ENCODE measurements around the gene ITGA1.
"Not testable (repeated sequence)": the region's sequence is repeated elsewhere in the genome, so short reads cannot be mapped to it uniquely, and the experiment has no call there.

Gene ITGA1

DNA sequence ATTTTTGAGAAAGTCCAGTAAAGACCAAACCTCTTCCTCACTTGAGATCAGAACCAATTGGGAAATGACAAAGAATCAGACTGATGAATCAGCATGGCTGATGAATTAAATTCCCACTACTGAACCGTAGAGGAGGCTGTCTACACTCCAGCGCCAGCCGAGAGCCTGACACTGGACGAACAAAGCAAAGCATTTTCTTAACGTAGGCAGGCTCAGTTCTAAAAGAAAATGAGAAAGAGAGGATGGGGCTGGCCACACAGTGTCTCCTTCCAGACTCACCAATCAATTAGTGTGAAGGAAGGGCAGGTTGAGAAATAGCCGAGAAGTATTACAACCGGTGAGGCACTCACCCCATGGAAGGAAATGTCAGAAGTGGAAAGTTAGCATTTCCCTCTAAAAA, 49.4 kb downstream of the ITGA1 start:
- no peak for DNase-seq

DNA sequence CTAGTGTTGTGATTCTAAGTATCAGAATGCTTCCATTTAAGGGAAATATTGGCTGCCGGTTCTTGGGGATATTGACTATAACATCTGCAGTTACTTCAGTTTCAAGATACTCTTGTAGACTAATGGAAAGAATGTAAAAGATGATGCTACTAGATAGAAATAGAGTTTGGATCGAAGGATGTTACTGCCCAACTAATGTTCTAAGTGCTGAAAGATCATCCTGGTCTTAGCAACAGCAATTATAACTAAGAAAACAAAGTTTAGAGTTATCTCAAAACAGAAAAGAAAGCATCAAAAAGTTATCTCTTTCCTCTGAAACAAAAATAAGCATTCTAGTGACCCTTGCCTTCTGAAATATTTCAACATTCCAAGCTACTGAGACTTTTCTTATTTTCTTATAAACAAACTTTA, 49.9 kb downstream of the ITGA1 start:
- DNase-seq: no peak

DNA sequence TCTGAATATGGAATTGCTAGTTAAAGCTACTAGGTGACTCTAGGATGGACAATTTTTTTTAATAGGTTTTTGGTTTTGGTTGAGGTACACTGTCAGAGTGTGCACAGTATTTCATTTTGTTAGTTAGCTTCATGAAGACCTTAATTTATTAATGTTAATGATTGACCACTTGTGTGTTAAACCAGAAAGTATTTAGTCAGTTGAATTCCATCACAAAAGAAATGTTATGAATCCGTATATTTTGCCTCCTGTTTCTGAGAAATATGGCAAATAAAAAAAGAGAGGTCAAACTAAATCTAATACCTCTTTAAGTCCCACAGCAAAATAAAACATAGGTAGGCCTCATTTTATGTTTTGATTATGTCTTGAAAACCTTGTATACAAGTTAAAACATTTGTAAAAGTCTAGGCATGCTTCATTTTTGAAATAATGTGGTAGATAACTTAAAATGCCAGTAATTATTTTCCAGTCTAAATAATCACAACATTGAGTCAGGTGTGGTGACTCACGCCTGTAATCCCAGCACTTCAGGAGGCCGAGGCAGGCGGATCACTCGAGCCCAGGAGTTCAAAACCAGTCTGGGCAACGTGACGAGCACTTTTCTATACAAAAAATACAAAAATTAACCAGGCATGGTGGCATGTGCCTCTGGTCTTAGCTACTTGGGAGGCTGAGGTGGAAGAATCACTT, 50.8 kb downstream of the ITGA1 start:
- DNase-seq: peak; percentile 12

DNA sequence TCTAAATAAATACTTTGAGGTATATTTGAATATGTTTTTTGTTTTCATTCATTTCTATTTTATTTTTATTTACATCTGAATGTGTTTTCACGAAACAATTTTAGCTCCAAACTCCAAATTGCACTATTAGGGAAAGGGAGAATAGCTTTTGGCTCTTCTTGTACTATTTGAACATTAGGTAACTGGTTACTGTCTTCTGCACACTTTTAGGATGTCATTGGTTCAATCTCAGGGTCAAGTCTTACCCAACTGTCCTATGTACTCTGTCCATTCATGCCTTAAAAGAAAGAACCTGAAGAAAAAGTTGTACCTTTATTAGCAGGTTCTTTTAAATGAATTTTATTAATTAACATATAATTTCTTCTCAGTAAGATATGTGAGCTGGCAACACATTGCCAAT, 51.6 kb downstream of the ITGA1 start:
- no peak for DNase-seq

DNA sequence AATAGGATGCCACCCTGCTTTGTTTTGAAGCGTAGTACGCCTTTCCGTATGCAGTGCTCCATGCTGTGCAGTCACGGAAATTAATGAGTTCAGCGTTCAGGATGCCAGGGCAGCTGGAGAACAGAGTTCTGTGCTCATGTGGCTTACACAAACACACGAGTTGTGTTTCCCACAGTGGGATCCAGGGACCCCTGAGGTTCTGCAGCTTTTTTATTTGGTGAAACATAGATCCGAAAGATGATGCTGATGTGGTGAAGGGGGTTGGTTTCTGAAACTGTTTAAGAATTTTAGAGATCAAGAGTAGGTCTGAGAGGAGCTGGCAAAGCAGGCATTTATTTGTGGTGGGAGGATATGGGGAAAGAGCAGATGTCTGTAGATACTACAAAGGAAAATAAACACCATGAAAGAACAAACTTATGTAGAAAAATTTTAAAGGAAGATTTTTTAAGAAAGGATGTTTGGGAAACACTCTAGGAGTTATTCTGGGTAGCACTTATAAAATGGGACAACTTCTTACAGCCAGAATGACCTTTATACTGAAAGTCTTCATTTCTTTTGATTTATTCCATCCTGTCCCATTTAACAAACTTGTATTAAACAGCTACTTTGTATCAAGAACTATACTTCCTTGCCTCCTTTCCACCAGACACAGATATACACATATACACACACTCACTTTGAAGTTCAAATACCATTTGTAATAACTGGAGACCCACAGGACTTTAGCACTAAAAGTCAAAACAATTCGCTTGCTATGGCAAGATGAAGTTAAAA, 52.7 kb downstream of the ITGA1 start:
- DNase-seq: no peak

DNA sequence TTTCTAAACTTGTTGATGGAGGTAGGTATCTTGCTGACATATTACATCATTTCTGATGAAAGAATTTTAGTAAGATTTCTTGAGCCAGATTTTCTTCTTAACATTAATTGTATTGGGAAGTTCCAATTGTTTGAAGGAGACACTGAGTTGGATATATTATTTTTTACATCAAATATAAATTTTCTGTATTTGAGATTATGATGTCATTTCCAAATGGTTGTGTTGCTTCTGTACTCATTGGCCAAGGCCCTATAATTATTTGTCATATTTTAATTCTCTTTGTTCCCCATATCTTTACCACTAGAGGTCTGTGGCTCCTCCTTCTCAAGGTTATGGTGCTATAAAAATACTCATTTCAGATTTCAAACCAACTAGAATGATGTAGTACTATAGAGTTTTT, 53.4 kb downstream of the ITGA1 start:
- DNase-seq: no peak

DNA sequence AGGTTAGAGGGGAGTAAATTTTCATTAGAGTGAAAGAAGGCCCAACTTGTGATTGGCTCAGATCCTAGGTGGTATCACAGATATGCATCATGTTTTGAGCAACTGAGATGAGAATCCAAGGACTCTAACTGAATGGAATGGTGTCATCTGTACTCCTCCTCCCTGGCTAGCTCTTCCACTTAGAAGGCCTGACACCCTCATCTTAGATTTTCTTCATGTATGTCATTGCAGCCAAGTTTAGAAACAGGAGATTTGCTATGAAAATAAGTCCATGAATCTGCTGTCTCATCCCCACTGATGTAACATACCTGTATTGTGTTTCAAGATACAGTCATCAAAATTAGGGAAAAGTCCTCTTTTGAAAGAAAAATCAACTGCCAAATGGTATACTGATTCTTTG, 54.4 kb downstream of the ITGA1 start:
- no peak for DNase-seq

DNA sequence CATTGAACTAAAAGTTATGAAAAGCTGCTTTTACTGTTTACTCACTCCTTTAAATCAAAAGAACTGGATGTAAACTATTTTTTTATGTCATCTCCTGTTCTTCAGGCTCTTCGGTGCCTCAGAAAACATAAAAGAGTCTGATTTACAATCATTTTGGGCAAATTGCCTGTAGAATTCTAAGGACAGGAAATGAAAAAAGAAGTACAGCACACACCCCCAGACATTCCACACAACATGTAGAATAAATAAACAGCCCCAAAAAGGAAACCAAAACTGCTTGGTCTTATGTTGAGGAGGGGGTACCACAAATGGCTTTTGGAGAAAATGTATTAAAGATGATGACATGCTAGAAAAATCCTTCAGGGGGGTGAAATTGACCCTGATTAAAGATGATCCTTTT, 57.2 kb downstream of the ITGA1 start:
- DNase-seq: no peak

DNA sequence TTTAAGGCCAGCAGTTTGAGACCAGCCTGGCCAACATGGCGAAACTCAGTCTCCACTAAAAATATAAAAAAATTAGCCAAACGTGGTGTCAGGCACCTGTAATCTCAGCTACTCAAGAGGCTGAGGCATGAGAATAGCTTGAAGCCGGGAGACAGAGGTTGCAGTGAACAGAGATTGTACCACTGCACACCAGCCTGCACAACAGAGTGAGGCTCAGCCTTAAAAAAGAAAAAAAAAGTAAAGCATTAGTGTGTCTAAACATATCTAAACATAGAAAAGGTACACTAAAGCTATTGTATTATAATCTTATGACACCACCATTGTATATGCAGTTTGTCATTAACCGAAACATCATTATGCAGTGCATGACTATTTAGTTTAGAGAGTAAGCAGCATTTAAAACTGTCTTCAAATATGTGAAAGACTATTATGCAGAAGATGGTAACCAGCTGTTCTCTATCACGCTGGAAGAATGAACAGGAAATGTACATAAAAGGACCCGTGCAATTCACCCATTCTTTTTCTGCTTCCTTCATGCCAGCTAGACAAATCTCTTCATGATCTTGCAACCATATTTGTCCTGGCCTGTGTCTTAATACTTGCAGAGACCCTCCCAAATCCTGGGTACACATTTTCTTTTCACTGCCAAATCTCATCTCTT, 58.6 kb downstream of the ITGA1 start:
- no peak for DNase-seq

DNA sequence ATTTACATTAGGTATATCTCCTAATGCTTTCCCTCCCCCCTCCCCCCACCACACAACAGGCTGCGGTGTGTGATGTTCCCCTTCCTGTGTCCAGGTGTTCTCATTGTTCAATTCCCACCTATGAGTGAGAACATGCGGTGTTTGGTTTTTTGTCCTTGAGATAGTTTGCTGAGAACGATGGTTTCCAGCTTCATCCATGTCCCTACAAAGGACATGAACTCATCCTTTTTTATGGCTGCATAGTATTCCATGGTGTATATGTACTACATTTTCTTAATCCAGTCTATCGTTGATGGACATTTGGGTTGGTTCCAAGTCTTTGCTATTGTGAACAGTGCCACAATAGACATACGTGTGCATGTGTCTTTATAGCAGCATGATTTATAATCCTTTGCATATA, 61.0 kb downstream of the ITGA1 start:
- DNase-seq: not testable (repeated sequence)

DNA sequence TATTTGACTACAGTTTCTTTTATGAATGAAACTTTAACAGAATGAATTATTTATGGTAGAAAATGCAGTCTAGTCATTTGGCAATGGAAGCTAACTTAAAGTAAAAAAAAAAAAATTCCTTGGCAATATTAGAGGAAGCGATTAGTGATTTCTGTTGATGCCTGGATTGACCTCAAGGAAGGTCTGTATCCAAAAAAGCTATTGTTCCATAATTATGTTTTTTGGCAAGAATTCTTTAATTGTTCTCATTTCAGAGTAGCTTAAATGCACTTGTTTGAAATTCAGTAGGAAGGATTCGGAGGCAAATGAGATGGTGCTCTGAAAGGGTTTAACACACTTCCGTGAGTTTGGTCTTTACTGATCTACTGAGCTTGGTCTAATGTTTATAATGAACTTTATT, 61.8 kb downstream of the ITGA1 start:
- DNase-seq: no peak

DNA sequence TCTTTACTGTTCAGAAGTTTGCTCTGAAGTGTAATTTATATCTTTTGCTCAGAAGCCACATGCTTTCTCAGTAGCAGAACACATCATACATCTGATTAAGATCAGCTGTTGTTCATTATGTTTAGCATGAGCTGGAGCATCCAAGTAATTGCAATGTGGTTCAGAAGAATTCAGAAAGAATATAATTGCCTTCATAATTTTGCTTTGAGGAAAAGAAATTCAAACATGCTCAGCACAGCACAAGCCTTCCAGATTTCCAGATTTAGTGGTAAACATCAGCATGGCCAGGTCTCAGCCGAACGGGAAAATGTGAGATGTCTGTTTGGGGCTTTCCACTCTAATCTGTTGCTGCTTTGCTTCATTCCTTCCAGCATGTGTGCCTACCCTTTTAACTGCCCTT, 65.9 kb downstream of the ITGA1 start:
- DNase-seq: no peak

DNA sequence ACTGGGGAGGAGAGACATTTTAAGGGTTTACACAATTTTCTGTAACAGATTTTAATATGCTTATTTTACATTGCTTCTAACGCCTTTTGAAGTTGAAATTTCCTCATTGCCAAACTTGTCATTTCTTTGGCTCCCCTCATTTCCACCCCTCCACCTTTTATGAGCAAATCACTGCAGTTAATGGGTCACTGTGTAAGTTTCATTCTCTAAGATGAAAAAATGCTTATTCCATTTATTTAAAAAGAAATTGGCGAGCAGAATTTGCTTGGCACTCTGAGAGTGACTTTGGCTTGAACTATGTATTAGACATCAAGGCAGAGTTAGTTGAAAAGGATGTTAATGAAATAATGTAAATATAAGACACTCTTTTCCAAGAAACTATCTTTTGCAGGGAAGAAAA, 66.6 kb downstream of the ITGA1 start:
- DNase-seq: no peak

DNA sequence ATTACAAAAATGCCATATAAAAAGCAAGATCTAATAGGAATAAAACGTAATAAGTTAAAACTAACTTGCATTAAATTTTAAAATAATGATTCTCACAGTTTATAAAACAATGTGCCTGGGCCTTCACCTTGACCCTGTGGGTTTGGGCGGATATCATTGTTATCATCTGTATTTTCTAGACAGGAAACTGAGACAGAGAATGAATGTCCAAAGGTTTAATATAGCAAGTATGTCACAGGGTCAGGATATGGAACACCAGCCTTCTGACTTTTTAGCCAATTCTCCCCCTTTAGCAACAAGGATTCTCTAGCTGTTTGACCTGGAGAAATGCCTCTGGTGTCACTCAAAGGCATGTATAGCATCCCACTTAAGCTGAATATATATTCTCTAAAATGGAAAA, 67.2 kb downstream of the ITGA1 start:
- no peak for DNase-seq

DNA sequence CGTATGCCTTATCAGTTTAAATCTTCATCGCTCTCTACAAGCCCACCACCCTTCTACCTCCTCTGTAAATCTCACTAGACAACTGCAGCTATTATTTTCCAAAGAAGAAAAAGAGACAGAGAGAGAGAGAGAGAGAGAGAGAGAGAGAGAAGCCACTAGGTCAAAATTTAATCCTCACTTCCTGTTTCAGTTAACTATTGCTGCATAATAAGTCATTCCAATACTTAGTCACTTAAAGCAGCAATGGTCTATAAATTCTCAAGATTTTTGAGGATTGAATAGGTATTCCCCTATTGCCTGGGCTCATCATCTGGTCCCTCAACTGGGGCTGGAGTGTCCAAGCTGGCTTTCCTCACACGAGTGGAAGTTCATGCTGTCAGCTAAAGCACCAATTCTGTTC, 68.8 kb downstream of the ITGA1 start:
- DNase-seq: no peak

DNA sequence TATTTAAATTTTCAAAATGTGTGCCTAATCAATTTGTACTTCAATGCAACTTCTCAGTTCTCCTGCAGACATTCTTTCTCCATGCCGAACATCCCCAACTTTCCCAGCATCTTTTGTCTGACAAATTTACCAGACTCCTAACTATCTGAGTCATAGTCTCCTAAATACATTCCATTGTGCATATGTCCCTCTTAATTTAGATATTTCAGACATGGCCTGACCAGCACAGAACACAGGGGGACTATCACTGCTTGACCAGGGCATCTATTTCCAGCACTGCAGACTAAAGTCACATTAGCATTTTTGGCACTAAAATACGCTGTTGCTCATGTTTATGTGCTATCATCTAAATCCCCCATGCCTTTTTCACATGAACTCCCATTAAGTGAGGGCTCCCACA, 71.9 kb downstream of the ITGA1 start:
- DNase-seq: no peak

DNA sequence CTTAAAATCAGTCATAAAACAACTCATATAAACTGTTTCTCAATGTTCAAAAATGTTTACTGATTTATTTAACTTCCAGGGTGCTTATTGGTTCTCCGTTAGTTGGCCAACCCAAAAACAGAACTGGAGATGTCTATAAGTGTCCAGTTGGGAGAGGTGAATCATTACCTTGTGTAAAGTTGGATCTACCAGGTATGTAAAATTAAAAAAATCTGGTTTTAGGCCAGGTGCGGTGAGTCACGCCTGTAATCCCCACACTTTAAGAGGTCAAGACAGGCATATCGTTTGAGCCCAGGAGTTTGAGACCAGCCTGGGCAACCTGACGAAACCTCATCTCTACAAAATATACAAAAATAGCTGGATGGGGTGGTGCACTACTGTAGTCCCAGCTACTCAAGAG, 73.7 kb downstream of the ITGA1 start:
- DNase-seq: no peak

DNA sequence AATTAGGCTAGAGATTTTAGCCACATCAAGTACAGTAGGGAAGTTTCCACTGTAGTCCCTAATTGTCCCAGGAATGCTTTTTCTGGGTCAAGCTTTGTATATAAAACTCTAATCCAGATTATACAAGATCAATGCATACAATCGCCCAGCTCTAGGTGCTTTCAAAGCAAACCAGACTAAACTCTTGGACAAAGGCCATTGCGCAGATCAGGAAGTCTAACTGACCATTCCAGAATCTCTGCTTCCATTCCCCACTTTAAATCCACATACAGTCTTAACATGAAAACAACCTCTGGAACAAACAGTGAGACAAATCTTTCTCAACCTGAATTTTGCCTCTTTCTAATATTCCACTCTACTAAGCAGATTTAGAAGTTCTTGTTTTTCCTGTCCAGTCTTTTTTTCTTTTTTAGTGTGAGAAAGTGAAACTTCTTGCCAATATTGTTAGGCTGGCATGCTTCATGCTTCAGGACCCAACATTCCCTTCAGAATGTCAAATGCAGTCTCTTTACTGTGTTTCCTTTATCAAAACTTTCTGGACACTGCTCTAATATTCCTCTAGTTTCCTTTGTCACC, 76.1 kb downstream of the ITGA1 start:
- no peak for DNase-seq

DNA sequence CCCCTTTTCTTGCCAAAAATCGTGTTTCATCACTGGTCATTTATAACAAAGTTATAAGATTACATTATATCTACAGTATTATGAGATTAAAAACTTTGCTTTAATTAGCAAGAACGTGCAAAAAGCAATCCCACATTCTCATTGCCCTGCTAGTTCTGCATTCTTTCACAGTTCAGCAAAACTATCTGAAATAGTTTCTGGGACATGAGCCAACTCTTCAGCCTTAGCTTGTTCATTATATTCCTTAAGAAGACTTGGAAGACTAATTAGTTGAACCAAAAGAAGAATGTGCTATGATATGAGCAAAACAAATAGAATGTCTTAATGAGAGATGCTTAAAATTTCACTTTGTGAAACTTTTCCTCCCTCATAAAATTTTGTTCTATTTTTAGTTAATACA, 76.7 kb downstream of the ITGA1 start:
- no peak for DNase-seq

DNA sequence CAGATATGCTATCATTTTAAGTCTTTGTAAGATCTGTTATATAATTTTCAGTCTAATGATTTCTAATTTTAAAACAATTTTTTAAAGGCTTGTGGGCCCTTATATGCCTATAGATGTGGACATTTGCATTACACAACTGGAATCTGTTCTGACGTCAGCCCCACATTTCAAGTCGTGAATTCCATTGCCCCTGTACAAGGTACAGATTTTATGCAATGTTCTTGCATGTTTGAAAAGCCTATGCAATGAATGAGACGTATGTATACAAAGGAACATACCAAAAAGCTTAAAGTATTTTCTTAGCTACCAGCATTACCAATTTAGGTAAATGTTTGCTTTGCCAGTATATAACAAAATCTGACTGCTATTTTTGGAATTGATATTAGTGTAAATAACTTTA, 77.2 kb downstream of the ITGA1 start:
- no peak for DNase-seq

DNA sequence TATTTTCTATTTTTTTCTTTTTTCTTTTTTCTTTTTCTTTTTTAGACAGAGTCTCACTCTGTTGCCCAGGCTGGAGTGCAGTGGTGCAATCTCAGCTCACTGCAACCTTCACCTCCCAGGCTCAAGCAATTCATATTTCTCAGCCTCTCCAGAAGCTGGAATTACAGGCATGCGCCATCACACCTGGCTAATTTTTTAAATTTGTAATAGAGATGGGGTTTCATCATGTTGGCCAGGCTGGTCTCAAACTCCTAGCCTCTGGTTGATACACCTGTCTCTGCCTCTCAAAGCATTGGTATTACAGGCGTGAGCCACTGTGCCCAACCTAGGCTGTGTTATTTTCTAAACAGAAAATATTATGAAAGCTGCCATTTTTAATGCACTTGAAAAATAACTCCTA, 78.3 kb downstream of the ITGA1 start:
- DNase-seq: not testable (repeated sequence)

DNA sequence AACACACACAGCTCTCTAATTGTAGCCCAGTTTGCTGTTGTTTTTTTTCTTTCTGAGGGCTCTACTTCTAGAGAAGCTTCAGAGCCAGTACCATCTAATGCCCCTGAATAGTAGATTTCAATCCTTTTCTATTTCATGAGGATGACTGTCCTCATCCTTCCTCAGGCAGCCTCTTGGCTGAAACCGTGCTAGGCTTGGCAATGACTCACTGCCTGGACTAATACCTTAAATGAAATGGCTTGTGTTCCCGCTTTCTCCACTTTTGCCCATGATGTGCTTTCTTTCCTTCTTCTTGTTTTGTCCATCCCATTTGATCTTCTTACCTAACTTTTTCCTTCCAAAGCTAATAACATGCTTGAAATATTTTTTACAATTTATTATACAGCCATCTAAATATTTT, 80.1 kb downstream of the ITGA1 start:
- DNase-seq: no peak

DNA sequence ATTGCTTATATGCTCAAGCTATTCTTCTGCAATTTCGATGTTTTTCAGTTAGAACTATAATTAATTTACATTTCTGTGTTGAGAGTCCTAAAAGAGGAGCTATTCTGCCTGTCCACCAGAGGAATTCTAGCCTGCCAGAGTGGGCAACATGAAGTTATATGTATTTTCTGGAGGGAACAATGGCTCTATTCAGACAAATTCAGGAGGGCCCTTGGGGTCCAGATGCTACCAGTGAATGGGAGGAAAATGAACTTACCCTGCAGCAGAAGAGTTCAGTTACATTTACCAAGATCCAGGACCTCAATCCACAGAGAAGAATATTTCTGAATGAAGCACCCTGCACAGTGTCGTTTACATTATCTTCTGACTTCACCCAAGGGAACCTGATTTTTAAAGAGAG, 80.7 kb downstream of the ITGA1 start:
- DNase-seq: no peak

DNA sequence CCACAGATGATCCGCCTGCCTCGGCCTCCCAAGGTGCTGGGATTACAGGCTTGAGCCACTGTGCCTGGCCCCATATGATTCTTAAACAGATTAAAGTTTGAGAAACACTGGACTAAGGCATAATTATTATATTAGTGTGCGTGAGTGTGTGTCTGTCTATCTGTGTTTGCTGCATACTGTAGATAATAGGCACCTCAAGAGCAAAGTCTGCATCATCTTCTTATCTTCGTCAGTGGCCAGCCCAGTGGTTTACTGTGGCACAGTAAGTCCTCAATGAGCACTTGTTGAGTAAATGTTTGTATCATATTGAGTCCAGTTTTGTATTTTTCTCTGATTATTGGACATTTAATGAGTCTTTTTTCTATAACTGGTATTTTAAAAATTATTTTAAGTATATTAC, 81.7 kb downstream of the ITGA1 start:
- DNase-seq: no peak

Measured in T1000 (cell line).